ENCODE measurements around the gene RAPGEFL1. TPM values are rescaled to one million over a fixed set of nuclear protein-coding genes. Genes with fewer than 3 reads are reported as not detected.

Gene RAPGEFL1
- total and polyA plus RNA-seq, 4 donors, result 4.6 to 9.4 (median 8.8) TPM

DNA sequence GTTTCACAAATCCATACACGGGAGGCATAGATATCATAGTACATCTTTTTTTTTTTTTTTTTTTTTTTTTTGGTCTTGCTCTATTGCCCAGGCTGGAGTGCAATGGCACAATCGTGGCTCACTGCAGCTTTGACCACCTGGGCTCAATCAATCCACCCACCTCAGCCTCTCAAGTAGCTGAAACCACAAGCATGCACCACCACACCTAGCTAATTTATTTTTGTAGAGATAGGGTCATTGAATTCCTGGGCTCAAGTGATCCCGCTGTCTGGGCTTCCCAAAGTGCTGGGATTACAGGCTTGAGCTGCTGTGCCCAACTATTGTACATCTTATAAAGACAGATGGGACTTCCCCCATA, 3.5 kb upstream of the RAPGEFL1 start:
- Histone ChIP-seq H3K9ac (ENCODE audit: insufficient read depth in 1 of 2, low read length in 2 of 2) (no peak overlapping the region), H3K36me3 (ENCODE audit: control insufficient read depth in 4 of 4, insufficient read depth in 4 of 4, low read length in 4 of 4) (peaks cover 29 to 33% (median 31%) of the 10 kb centered on the region in 4 donors), H3K27ac (ENCODE audit: low read depth in 1 of 2, low read length in 1 of 2) (no peak overlapping the region), H3K27me3 (ENCODE audit: control insufficient read depth in 3 of 3, insufficient read depth in 3 of 3, low read length in 2 of 3) (no peaks in the 10 kb centered on the region), H3K4me1 (ENCODE audit: control insufficient read depth in 5 of 5, insufficient read depth in 5 of 5, low read length in 5 of 5) (peaks cover 0 to 6% (median 4%) of the 10 kb centered on the region in 5 donors), H3K9me3 (ENCODE audit: control insufficient read depth in 4 of 4, insufficient read depth in 3 of 4, low read length in 3 of 4) (no peaks in the 10 kb centered on the region), H3K4me3 (no peak overlapping the region)
- TF ChIP-seq CTCF (IDR thresholded peaks at IDR 0.05; ENCODE audit: control extremely low read depth, extremely low read depth), result no peak
- 66 to 84% methylated on average over 3 of the region's 3 CpGs for WGBS, 2 donors
- no peak for DNase-seq
- ATAC-seq (ENCODE audit: insufficient read depth, low FRiP score), result no peak

DNA sequence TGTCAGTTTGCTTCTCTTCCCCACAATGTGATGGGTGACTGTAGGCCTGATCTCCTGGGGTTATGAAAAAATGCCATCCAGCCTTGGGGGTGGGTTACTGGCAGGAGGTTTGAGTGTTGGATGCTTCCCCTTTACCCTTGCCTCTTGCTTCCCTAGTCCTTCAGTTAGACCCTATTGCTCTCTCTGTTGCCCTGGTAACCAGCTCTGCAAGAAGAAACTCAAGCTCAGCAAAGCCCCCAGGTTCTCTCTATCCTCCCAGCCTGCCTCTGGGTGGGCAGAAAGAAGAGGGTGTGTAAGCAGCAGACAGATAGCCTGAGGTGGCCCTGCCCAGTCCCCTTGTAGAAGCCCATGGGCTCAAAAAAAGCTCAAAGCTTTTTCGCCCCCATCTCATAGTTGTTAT, 2.8 kb upstream of the RAPGEFL1 start:
- H3K9me3 ChIP-seq (ENCODE audit: control insufficient read depth in 4 of 4, insufficient read depth in 3 of 4, low read length in 3 of 4), result no peaks in the 10 kb centered on the region
- H3K36me3 ChIP-seq (ENCODE audit: control insufficient read depth in 4 of 4, insufficient read depth in 4 of 4, low read length in 4 of 4), result peaks cover 27 to 30% (median 30%) of the 10 kb centered on the region in 4 donors
- no peak for TF ChIP-seq CTCF (IDR thresholded peaks at IDR 0.05; ENCODE audit: control extremely low read depth, extremely low read depth)
- no peak for ATAC-seq (ENCODE audit: insufficient read depth, low FRiP score)
- peak overlapping the region in 1 of 2 donors; percentile 42 for H3K27ac ChIP-seq (ENCODE audit: low read depth in 1 of 2, low read length in 1 of 2)
- WGBS, 2 donors, result 95 to 97% methylated on average over 1 of the region's 1 CpG
- no peak overlapping the region for H3K4me3 ChIP-seq
- H3K27me3 ChIP-seq (ENCODE audit: control insufficient read depth in 3 of 3, insufficient read depth in 3 of 3, low read length in 2 of 3), result no peaks in the 10 kb centered on the region
- H3K4me1 ChIP-seq (ENCODE audit: control insufficient read depth in 5 of 5, insufficient read depth in 5 of 5, low read length in 5 of 5), result peaks cover 0 to 6% (median 4%) of the 10 kb centered on the region in 5 donors
- no peak overlapping the region for H3K9ac ChIP-seq (ENCODE audit: insufficient read depth in 1 of 2, low read length in 2 of 2)
- no peak for DNase-seq

GRCh38 chr17:40175928-40176753, 1.1 kb upstream of the RAPGEFL1 start:
- DNase-seq, result no peak
- WGBS, 2 donors, result 83 to 87% methylated on average over 7 of the region's 7 CpGs
- peak overlapping the region in 1 of 2 donors; percentile 76 for H3K27ac ChIP-seq (ENCODE audit: low read depth in 1 of 2, low read length in 1 of 2)
- no peaks in the 10 kb centered on the region for H3K27me3 ChIP-seq (ENCODE audit: control insufficient read depth in 3 of 3, insufficient read depth in 3 of 3, low read length in 2 of 3)
- H3K36me3 ChIP-seq (ENCODE audit: control insufficient read depth in 4 of 4, insufficient read depth in 4 of 4, low read length in 4 of 4), result peaks cover 13 to 21% (median 16%) of the 10 kb centered on the region in 4 donors
- H3K9ac ChIP-seq (ENCODE audit: insufficient read depth in 1 of 2, low read length in 2 of 2), result no peak overlapping the region
- no peaks in the 10 kb centered on the region for H3K9me3 ChIP-seq (ENCODE audit: control insufficient read depth in 4 of 4, insufficient read depth in 3 of 4, low read length in 3 of 4)
- H3K4me3 ChIP-seq, result no peak overlapping the region
- no peak for TF ChIP-seq CTCF (IDR thresholded peaks at IDR 0.05; ENCODE audit: control extremely low read depth, extremely low read depth)
- peaks cover 0 to 6% (median 4%) of the 10 kb centered on the region in 5 donors for H3K4me1 ChIP-seq (ENCODE audit: control insufficient read depth in 5 of 5, insufficient read depth in 5 of 5, low read length in 5 of 5)
- no peak for ATAC-seq (ENCODE audit: insufficient read depth, low FRiP score)

Measured in lung (tissue), 12 donors.